Activated B cell treated with CpG ODN at 0.5 μM for 24 hours (primary cell): ENCODE data around the gene ANKZF1. TPM values are rescaled to one million over a fixed set of nuclear protein-coding genes. Genes with fewer than 3 reads are reported as not detected.
A peak's percentile ranks its signal among the peaks of the same experiment; 100 is the strongest.
"Not testable (repeated sequence)": the region's sequence is repeated elsewhere in the genome, so short reads cannot be mapped to it uniquely, and the experiment has no call there.

Source experiments
- ATAC-seq: fragments of 200-7000 bp; cut with Tn5 transposase; one replicate; pipeline ENCODE4 v1.10.0; 2021; ENCODE audit warnings: low read depth, mild to moderate bottlenecking, moderate library complexity
- CTCF ChIA-PET: fragments of 350-600 bp; sonication (Branson Sonifier 250); formaldehyde crosslinking; loops from one replicate; lab custom pipeline; 2021; ENCODE audit warnings: antibody characterized with exemption; lab: Charles Lee
- POLR2A ChIA-PET: fragments of 350-600 bp; sonication (Branson Sonifier 250); formaldehyde crosslinking; loops from one replicate; lab custom pipeline; 2021; ENCODE audit warnings: antibody characterized with exemption; lab: Charles Lee
- DNase-seq: peaks from one replicate; pipeline ENCODE4 v3.0.0; 2022
- H3K27ac Mint-ChIP-seq: one replicate; pipeline ENCODE4 v1.8.0; 2020; ENCODE audit warnings: mixed read lengths
- H3K27me3 Mint-ChIP-seq: one replicate; pipeline ENCODE4 v1.8.0; 2021; ENCODE audit warnings: mixed read lengths
- H3K36me3 Mint-ChIP-seq: one replicate; pipeline ENCODE4 v1.8.0; 2021; ENCODE audit warnings: low read depth, mixed read lengths
- H3K4me1 Mint-ChIP-seq: one replicate; pipeline ENCODE4 v1.8.0; 2021; ENCODE audit warnings: mixed read lengths
- H3K4me3 Mint-ChIP-seq: one replicate; pipeline ENCODE4 v1.8.0; 2020; ENCODE audit warnings: mild to moderate bottlenecking, mixed read lengths
- H3K9me3 Mint-ChIP-seq: one replicate; pipeline ENCODE4 v1.8.0; 2020; ENCODE audit warnings: mixed read lengths
- intact Hi-C: fragments of 100-400 bp; cut with micrococcal nuclease; formaldehyde crosslinking; loops from one replicate; pipeline ENCODE4 v1.15.1; 2024
- total RNA-seq: library from RNA; stranded (reverse); gene quantifications from 2 replicates; pipeline ENCODE4 v1.2.3, GENCODE V29; 2022
- TF ChIP-seq, protein P1 (sequence below): fragments of 200-600 bp; IDR thresholded peaks from one replicate; pipeline ENCODE4 v1.8.0; 2022; ENCODE audit warnings: antibody characterized with exemption, mild to moderate bottlenecking

The ANKZF1 gene
- total RNA-seq, 1 donor from 2014 or later, result 105 TPM

DNA sequence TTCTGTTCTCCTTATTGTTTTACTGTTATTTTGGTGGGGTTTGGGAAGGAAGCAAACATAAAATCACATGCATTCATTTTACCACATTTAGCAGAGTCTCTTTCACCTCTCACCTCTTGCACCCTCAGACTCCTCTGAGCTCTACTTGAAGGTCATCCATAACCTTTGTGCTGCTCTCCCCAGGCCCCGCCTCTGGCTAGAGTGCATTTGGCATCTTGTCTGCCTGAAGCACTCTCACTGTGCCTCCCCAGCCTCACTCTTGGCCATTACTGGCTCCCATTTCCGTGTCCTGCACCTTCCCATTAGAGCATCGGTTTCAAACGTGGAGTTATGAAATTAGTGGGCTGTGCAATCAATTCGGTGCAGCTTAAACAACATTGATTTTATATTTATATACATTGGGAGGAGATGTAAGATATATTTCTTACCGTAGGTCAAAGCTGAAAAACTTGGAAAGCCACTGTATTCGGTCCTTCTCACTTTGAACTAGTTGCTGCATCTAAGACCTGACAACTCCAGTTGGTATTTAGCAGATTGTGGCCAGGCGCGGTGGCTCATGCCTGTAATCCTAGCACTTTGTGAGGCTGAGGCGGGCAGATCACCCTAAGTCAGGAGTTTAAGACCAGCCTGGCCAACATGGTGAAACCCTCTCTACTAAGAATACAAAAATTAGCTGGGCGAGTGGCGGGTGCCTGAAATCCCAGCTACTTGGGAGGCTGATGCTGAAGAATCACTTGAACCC, 30.0 kb upstream of the ANKZF1 start:
- H3K4me1 Mint-ChIP-seq, result no peaks in the 10 kb centered on the region
- no peak overlapping the region for H3K4me3 Mint-ChIP-seq
- ChIA-PET POLR2A (no interaction called here), CTCF (no interaction called here)
- no peaks in the 10 kb centered on the region for H3K36me3 Mint-ChIP-seq
- DNase-seq, result no peak
- peaks cover 6% of the 10 kb centered on the region for H3K27me3 Mint-ChIP-seq
- intact Hi-C loops, result no loop called here
- H3K9me3 Mint-ChIP-seq, result no peaks in the 10 kb centered on the region
- no peak for ATAC-seq
- TF ChIP-seq, protein P1, sequence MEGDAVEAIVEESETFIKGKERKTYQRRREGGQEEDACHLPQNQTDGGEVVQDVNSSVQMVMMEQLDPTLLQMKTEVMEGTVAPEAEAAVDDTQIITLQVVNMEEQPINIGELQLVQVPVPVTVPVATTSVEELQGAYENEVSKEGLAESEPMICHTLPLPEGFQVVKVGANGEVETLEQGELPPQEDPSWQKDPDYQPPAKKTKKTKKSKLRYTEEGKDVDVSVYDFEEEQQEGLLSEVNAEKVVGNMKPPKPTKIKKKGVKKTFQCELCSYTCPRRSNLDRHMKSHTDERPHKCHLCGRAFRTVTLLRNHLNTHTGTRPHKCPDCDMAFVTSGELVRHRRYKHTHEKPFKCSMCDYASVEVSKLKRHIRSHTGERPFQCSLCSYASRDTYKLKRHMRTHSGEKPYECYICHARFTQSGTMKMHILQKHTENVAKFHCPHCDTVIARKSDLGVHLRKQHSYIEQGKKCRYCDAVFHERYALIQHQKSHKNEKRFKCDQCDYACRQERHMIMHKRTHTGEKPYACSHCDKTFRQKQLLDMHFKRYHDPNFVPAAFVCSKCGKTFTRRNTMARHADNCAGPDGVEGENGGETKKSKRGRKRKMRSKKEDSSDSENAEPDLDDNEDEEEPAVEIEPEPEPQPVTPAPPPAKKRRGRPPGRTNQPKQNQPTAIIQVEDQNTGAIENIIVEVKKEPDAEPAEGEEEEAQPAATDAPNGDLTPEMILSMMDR, result no peak
- no peak overlapping the region for H3K27ac Mint-ChIP-seq

DNA sequence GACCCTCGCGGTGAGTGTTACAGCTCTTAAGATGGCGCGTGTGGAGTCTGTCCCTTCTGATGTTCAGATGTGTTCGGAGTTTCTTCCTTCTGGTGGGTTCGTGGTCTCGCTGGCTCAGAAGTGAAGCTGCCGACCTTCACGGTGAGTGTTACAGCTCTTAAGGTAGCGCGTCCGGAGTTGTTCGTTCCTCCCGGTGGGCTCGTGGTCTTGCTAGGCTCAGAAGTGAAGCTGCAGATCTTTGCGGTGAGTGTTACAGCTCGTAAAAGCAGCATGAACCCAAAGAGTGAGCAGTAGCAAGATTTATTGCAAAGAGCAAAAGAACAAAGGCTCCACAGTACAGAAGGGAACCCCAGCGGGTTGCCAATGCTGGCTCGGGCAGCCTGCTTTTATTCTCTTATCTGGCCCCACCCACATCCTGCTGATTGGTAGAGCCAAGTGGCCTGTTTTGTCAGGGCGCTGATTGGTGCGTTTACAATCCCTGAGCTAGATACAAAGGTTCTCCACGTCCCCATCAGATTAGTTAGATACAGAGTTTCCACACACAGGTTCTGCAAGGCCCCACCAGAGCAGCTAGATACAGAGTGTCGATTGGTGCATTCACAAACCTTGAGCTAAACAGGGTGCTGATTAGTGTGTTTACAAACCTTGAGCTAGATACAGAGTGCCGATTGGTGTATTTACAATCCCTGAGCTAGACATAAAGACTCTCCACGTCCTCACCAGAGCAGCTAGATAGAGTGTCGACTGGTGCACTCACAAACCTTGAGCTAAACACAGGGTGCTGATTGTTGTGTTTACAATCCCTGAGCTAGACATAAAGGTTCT, 28.9 kb upstream of the ANKZF1 start:
- intact Hi-C loops, H3K4me1 Mint-ChIP-seq, CTCF ChIA-PET, H3K4me3 Mint-ChIP-seq, ATAC-seq, DNase-seq, H3K9me3 Mint-ChIP-seq, H3K27me3 Mint-ChIP-seq, H3K27ac Mint-ChIP-seq, H3K36me3 Mint-ChIP-seq: not testable (repeated sequence)
- POLR2A ChIA-PET, result interaction anchor here (1.2 kb wide), 1 partner anchor 78 kb away, joined by 3 read pairs; the partner anchor contains the start of gene DNAJB2

DNA sequence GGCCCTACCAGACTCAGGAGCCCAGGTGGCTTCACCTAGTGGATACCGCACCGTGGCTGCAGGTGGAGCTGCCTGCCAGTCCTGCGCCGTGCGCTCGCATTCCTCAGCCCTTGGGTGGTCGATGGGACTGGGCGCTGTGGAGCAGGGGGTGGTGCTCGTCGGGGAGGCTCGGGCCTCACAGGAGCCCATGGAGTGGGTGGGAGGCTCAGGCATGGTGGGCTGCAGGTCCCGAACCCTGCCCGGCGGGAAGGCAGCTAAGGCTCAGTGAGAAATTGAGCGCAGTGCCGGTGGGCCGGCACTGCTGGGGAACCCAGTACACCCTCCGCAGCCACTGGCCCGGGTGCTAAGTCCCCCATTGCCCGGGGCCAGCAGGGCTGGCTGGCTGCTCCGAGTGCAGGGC, 28.3 kb upstream of the ANKZF1 start:
- intact Hi-C loops, H3K4me3 Mint-ChIP-seq, H3K9me3 Mint-ChIP-seq, ATAC-seq, DNase-seq, H3K27ac Mint-ChIP-seq, H3K36me3 Mint-ChIP-seq, CTCF ChIA-PET, H3K4me1 Mint-ChIP-seq, H3K27me3 Mint-ChIP-seq: not testable (repeated sequence)
- POLR2A ChIA-PET, result interaction anchor here (1.2 kb wide), 1 partner anchor 78 kb away, joined by 3 read pairs; the partner anchor contains the start of gene DNAJB2

DNA sequence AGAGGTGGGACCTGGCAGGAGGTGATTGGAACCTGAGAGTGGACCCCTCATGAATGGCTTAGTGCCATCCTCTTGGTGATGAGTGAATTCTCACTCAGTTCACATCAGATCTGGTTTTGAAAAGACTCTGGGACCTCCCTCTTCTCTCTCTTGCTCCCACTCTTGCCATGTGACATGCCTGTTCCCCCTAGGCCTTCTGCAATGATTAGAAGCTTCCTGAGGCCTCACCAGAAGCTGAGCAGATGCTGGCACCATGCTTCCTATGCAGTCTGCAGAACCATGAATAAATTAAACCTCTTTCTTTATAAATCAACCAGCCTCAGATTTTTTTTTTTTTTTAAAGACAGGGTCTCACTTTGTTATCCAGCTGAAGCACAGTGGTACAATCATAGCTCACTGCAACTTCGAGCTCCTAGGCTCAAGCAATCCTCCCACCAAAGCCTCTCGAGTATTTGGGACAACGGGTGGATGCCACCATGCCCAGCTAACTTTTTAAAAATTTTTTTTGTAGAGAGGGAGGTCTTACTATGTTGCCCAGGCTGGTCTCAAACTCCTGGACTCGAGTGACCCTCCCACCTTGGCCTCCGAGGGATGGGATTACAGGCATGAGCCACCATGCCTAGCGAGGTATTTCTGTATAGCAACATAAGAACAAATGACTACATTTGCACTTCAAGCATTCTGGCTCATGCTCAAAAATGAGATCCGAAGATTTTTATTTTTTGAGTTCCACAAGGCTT, 25.0 kb upstream of the ANKZF1 start:
- Mint-ChIP-seq H3K27me3 (no peaks in the 10 kb centered on the region), H3K4me3 (no peak overlapping the region), H3K36me3 (peaks cover 17% of the 10 kb centered on the region), H3K9me3 (no peaks in the 10 kb centered on the region), H3K27ac (no peak overlapping the region), H3K4me1 (peaks cover 19% of the 10 kb centered on the region)
- intact Hi-C loops, result no loop called here
- CTCF ChIA-PET, result no interaction called here
- ATAC-seq (no peak), DNase-seq (no peak)
- TF ChIP-seq, protein P1, result no peak
- POLR2A ChIA-PET, result interaction anchor here (1.1 kb wide), 1 partner anchor 28 kb away, joined by 4 read pairs; the partner anchor contains the start of gene CNPPD1

DNA sequence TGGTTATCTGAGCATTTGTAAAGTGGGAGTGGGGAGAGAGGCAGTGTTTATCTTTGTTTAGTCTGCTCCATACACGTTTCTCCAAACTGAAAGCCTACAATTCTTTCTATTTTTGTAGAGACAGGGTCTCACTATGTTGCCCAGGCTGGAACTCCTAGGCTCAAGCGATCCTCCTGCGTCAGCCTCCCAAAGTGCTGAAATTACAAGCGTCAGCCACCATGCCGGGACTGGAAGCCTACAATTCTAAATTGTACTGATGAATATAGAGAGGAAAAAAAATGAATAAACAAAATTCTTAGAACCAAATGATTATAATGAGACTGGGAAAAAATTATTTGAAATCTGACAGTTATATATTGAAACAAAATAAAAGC, 24.5 kb upstream of the ANKZF1 start:
- Mint-ChIP-seq H3K27me3 (no peaks in the 10 kb centered on the region), H3K9me3 (no peaks in the 10 kb centered on the region), H3K4me3 (no peak overlapping the region), H3K4me1 (peaks cover 19% of the 10 kb centered on the region), H3K27ac (peak overlapping the region; percentile 35), H3K36me3 (peaks cover 18% of the 10 kb centered on the region)
- CTCF ChIA-PET, result interaction anchor here (1.1 to 1.9 kb wide), 2 partner anchors 30 to 95 kb away, joined by 5 to 12 read pairs; partner anchors contain the start of gene CNPPD1
- intact Hi-C loops, result no loop called here
- TF ChIP-seq, protein P1, result no peak
- ATAC-seq (no peak), DNase-seq (no peak)
- POLR2A ChIA-PET, result interaction anchor here (0.7 to 5.3 kb wide), 5 partner anchors 28 to 494 kb away, joined by 3 to 98 read pairs (median 21); partner anchors contain the start of genes CNPPD1, DNAJB2, RETREG2 and TUBA4A
